HG03565 (cell line): ENCODE results near the gene PDE4D.
A peak's percentile ranks its signal among the peaks of the same experiment; 100 is the strongest.
"Not testable (repeated sequence)": the region's sequence is repeated elsewhere in the genome, so short reads cannot be mapped to it uniquely, and the experiment has no call there.

Source experiments
- ATAC-seq: cut with Tn5 transposase; IDR thresholded peaks from one replicate; pipeline ENCODE4 v1.9.1; 2021; ENCODE audit warnings: mild to moderate bottlenecking, moderate library complexity; ENCODE audit not compliant: unreplicated experiment

PDE4D gene

GRCh38 chr5:58974083-58974482 lies 919.4 kb downstream of the PDE4D start:
- no peak for ATAC-seq

- ATAC-seq = no peak
These were observed 921.2 kb downstream of the PDE4D start for GRCh38 chr5:58972301-58972700.

GRCh38 chr5:58970766-58971165 lies 922.8 kb downstream of the PDE4D start:
- no peak for ATAC-seq

- ATAC-seq = no peak
These were observed 923.7 kb downstream of the PDE4D start for GRCh38 chr5:58969795-58970194.

GRCh38 chr5:58969253-58969652 lies 924.3 kb downstream of the PDE4D start:
- no peak for ATAC-seq

- no peak for ATAC-seq
These were observed 925.2 kb downstream of the PDE4D start for GRCh38 chr5:58968350-58968749.

GRCh38 chr5:58967597-58968281 lies 925.8 kb downstream of the PDE4D start:
- ATAC-seq = no peak

GRCh38 chr5:58965677-58966414 lies 927.7 kb downstream of the PDE4D start:
- no peak for ATAC-seq

- ATAC-seq = no peak
These were observed 929.7 kb downstream of the PDE4D start for GRCh38 chr5:58963821-58964220.

- no peak for ATAC-seq
These were observed 930.2 kb downstream of the PDE4D start for GRCh38 chr5:58963361-58963760.

- peak; percentile 84 for ATAC-seq
These were observed 931.8 kb downstream of the PDE4D start for GRCh38 chr5:58961631-58962280.

GRCh38 chr5:58958701-58959100 lies 934.8 kb downstream of the PDE4D start:
- ATAC-seq = no peak

- not testable (repeated sequence) for ATAC-seq
These were observed 940.3 kb downstream of the PDE4D start for GRCh38 chr5:58953218-58953617.

GRCh38 chr5:58950224-58950623 lies 943.3 kb downstream of the PDE4D start:
- no peak for ATAC-seq

GRCh38 chr5:58946230-58946629 lies 947.3 kb downstream of the PDE4D start:
- no peak for ATAC-seq

- no peak for ATAC-seq
These were observed 949.3 kb downstream of the PDE4D start for GRCh38 chr5:58944221-58944620.

- ATAC-seq = no peak
These were observed 953.1 kb downstream of the PDE4D start for GRCh38 chr5:58940446-58940845.

GRCh38 chr5:58939664-58940063 lies 953.9 kb downstream of the PDE4D start:
- ATAC-seq = no peak

- ATAC-seq = no peak
These were observed 954.7 kb downstream of the PDE4D start for GRCh38 chr5:58938563-58939424.

- ATAC-seq = no peak
These were observed 956.4 kb downstream of the PDE4D start for GRCh38 chr5:58937031-58937681.
